Cardiac fibroblast (primary cell): ENCODE measurements around the gene C4orf33.

Experiments used
- DNase-seq, 2 donors: peaks; one replicate each; pipeline versions ENCODE4 v3.0.0 to v3.0.0-alpha.2; 2010; ENCODE audit warnings: low read depth in 2 of 2
- H3K4me3 ChIP-seq, 2 donors: replicated peaks in 1 of 2; 1 replicate in 1 of 2; 2 replicates in 1 of 2; pipeline ENCODE4 v1.5.1; 2011; ENCODE audit warnings: low read depth in 2 of 2, low read length in 2 of 2, mild to moderate bottlenecking in 2 of 2, moderate library complexity in 1 of 2
- TF ChIP-seq, protein P1 (sequence below): IDR thresholded peaks from one replicate; pipeline ENCODE4 v1.5.1; 2011; ENCODE audit warnings: low read depth, mild to moderate bottlenecking, low read length, inconsistent platforms

The C4orf33 gene

DNA sequence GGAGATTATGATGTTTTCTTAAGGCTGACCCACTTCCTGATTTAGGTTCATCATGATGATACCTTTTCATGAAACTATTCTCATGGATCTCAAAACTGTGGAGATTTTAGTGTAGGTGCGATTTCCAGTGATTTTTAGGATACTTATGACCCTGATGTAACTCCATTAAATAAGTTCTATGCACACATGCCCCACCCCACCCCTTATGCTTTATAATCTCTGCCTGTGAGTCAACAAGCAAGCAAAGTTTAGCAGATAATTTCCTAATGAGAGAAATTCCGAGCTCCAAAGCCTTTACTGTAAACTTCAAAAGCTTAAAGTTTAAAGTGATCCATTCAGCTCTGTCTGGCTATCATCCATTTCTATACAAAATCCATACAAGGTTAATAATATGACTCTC is 56.4 kb downstream of the C4orf33 start:
- TF ChIP-seq, protein P1, sequence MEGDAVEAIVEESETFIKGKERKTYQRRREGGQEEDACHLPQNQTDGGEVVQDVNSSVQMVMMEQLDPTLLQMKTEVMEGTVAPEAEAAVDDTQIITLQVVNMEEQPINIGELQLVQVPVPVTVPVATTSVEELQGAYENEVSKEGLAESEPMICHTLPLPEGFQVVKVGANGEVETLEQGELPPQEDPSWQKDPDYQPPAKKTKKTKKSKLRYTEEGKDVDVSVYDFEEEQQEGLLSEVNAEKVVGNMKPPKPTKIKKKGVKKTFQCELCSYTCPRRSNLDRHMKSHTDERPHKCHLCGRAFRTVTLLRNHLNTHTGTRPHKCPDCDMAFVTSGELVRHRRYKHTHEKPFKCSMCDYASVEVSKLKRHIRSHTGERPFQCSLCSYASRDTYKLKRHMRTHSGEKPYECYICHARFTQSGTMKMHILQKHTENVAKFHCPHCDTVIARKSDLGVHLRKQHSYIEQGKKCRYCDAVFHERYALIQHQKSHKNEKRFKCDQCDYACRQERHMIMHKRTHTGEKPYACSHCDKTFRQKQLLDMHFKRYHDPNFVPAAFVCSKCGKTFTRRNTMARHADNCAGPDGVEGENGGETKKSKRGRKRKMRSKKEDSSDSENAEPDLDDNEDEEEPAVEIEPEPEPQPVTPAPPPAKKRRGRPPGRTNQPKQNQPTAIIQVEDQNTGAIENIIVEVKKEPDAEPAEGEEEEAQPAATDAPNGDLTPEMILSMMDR = no peak
- H3K4me3 ChIP-seq = no peak overlapping the region
- no peak for DNase-seq

DNA sequence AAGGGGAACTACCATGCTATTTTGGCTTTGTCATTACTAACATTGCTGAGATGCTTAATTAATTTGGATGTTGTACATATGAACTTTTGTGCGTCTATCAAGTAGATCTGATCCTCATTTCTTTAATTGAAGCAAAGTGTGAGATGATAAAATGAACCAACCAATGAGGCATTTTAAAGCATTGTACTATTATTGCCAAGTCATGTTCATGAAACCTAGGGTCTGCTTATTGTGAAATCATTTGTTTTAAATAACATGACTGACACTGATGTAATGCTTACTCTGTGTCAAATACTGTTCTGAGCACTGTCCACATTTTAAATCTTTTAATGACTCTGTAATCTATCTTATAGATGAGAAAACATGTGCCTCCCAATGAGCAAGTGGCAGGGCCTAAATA is 57.7 kb downstream of the C4orf33 start:
- no peak overlapping the region for H3K4me3 ChIP-seq
- DNase-seq = no peak
- TF ChIP-seq, protein P1 = no peak

DNA sequence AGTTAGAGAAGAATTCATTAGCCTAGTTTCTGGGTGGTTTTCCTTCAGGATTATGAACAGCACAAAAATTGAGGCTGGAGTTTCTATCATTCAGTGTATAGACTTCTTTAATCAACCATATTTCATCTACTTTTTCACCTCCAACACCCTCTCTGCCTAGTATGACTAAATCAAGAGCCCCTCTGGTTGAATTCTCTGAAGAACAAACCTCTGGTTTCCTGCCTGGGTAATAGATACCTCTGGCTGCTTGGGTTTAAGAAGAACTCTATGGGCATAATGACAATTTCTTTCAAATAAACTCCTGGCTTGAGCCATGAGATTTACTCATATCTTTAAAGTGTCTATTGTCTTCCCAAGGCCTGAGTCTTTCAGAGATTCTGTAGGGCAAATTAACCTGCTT is 66.5 kb downstream of the C4orf33 start:
- no peak overlapping the region for H3K4me3 ChIP-seq
- TF ChIP-seq, protein P1 = no peak
- no peak for DNase-seq

DNA sequence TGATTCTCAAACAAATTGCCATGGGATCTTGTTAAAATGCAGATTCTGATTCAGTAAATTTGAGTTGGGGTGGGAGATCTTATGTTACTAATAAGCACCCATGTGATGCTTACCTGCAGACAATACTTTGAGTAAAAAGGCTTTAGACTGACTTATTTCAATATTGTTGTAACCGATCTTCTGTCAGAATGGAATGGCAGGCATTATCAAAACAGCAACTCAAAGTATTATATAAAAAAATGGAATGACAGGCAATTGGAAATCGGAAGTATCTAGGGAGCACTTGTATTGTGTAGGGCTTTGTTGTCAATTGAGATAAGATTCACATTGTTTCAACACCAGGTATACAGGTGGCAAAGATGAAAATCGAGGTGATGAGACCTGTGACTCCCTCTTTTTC is 67.5 kb downstream of the C4orf33 start:
- no peak overlapping the region for H3K4me3 ChIP-seq
- no peak for DNase-seq
- TF ChIP-seq, protein P1 = no peak

DNA sequence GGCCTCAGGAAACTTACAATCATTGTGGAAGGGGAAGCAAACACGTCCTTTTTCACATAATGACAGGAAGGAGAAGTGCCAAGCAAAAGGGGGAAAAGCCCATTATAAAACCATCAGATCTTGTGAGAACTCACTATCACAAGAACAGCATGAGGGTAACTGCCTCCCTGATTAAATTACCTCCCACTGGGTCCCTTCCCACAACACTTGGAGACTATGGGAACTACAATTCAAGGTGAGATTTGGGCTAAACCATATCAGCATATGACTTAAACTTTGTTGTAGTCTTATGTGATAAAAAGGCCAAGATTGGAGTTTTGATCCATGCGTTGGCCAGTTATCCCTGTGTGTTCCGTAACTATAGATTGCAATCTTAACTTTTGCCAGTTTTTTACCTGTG is 68.3 kb downstream of the C4orf33 start:
- DNase-seq = no peak
- no peak overlapping the region for H3K4me3 ChIP-seq
- TF ChIP-seq, protein P1 = no peak
